ENCODE results near the gene CENPO. TPM values are rescaled to one million over a fixed set of nuclear protein-coding genes. Genes with fewer than 3 reads are reported as not detected.

The CENPO gene
- total RNA-seq, 4 donors from 2014 or later: 4.2 to 8.9 (median 6.3) TPM

- no peaks in the 10 kb centered on the region for H3K9me3 ChIP-seq
- WGBS, 2 donors: 88 to 92% methylated on average over 8 to 9 of the region's 9 CpGs
- DNase-seq: no peak
- no peaks in the 10 kb centered on the region for H3K36me3 ChIP-seq
- H3K4me1 ChIP-seq: no peaks in the 10 kb centered on the region
- H3K27ac ChIP-seq: no peak overlapping the region
- H3K4me3 ChIP-seq (replicated peaks in 1 of 3): no peak overlapping the region
- no peaks in the 10 kb centered on the region for H3K27me3 ChIP-seq
- intact Hi-C loops (cut with DNase I): no loop called here
- TF ChIP-seq CTCF (IDR thresholded peaks at IDR 0.05): no peak
These were observed 43.5 kb downstream of the CENPO start for GRCh38 chr2:24836706-24837105.

DNA sequence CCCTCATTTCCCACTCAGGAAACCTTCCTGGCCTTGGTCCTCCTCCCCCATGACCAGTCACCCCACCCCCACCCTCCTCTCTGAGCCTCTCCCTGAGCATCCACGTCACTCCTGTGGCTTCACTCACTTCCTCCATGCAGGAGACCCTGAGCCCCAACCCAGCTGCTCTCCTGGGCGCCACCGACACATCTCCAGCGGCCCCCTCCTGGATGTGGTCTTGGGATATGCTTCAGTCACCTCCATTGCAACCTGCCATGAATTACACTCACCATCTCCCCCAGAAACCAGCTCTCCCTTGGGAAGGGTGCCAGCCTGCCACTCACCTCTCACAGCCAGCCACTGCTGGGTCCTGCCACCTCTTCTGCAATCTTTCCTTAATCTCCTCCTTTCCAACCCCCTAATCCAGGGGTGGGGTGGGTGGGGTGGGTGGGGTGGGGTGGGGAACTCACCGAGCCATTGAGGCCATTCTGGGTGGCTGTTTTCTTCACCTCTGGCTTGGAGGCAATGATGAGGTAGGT is 44.8 kb downstream of the CENPO start:
- WGBS, 2 donors: 94 to 98% methylated on average over 5 of the region's 5 CpGs
- Histone ChIP-seq H3K36me3 (no peaks in the 10 kb centered on the region), H3K27me3 (no peaks in the 10 kb centered on the region), H3K4me1 (no peaks in the 10 kb centered on the region), H3K4me3 (replicated peaks in 1 of 3) (no peak overlapping the region), H3K9me3 (no peaks in the 10 kb centered on the region), H3K27ac (no peak overlapping the region)
- intact Hi-C loops (cut with DNase I): no loop called here
- no peak for TF ChIP-seq POLR2A (IDR thresholded peaks at IDR 0.05)
- no peak for TF ChIP-seq CTCF (IDR thresholded peaks at IDR 0.05)
- no peak for DNase-seq

GRCh38 chr2:24838541-24838940 is 45.3 kb downstream of the CENPO start:
- DNase-seq: no peak
- H3K27me3 ChIP-seq: no peaks in the 10 kb centered on the region
- no peaks in the 10 kb centered on the region for H3K9me3 ChIP-seq
- H3K27ac ChIP-seq: no peak overlapping the region
- TF ChIP-seq POLR2A (IDR thresholded peaks at IDR 0.05) (no peak), CTCF (IDR thresholded peaks at IDR 0.05) (no peak)
- no peaks in the 10 kb centered on the region for H3K4me1 ChIP-seq
- 92 to 95% methylated on average over 12 to 18 of the region's 18 CpGs for WGBS, 2 donors
- H3K36me3 ChIP-seq: no peaks in the 10 kb centered on the region
- no peak overlapping the region for H3K4me3 ChIP-seq (replicated peaks in 1 of 3)
- intact Hi-C loops (cut with DNase I): no loop called here

DNA sequence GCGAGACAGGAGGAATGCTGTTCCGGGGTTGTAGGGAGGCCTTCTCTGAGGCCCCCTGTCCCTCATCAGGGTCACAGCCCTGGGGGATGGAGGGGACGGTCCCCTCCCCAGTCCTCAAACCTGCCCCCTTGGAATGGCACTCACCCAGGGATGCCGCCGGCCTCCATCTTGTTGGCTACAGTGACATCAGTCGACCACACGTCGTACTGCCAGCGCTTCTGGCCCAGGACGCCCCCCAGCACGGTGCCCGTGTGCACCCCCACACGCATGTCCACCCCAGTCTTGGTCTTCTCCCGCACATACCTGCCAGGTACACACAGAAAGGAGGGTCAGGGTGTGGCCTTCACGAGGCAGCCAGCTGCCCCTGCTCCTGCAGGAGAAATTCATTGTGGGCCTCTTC is 46.5 kb downstream of the CENPO start:
- Histone ChIP-seq H3K4me1 (no peaks in the 10 kb centered on the region), H3K36me3 (no peaks in the 10 kb centered on the region), H3K27me3 (no peaks in the 10 kb centered on the region), H3K4me3 (replicated peaks in 1 of 3) (no peak overlapping the region), H3K9me3 (no peaks in the 10 kb centered on the region), H3K27ac (no peak overlapping the region)
- intact Hi-C loops (cut with DNase I): no loop called here
- no peak for DNase-seq
- WGBS, 2 donors: 95 to 97% methylated on average over 13 to 14 of the region's 15 CpGs
- TF ChIP-seq CTCF (IDR thresholded peaks at IDR 0.05) (no peak), POLR2A (IDR thresholded peaks at IDR 0.05) (no peak)

GRCh38 chr2:24840164-24840869 is 47.1 kb downstream of the CENPO start:
- H3K9me3 ChIP-seq: no peaks in the 10 kb centered on the region
- H3K27me3 ChIP-seq: no peaks in the 10 kb centered on the region
- no peaks in the 10 kb centered on the region for H3K36me3 ChIP-seq
- WGBS, 2 donors: 81 to 85% methylated on average over 13 to 17 of the region's 17 CpGs
- TF ChIP-seq POLR2A (IDR thresholded peaks at IDR 0.05): no peak
- TF ChIP-seq CTCF (IDR thresholded peaks at IDR 0.05): no peak
- H3K4me1 ChIP-seq: no peaks in the 10 kb centered on the region
- H3K27ac ChIP-seq: no peak overlapping the region
- H3K4me3 ChIP-seq (replicated peaks in 1 of 3): no peak overlapping the region
- DNase-seq: no peak
- intact Hi-C loops (cut with DNase I): no loop called here

Measured in thyroid gland (tissue), 4 donors.